DMS79 treated with DMSO at 0.1 percent for 48 hours (cell line): Measurements from ENCODE around the gene CPB1.

Experiments
- DNase-seq: peaks from one replicate; lab custom pipeline; 2025; lab: John Stamatoyannopoulos, UW

Gene CPB1

DNA sequence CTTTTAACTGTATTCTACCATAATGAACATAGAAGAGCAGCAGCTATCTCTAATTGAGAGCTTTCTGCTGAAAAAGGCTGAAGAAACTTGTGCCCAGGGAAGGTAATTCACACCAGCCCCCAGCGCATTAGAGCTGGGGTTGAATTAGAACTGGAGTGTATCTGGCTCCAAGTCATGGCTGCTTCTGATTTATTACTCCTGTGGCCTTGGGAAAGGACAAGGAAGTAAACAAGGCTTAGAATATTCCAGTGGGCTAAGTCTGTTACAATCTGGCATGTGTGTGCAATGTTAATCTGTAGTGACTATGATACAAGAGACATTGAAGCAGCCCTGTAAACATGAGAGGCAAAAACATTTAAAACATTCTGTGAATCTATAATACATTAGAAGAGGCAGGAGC is 55.6 kb downstream of the CPB1 start:
- no peak for DNase-seq

DNA sequence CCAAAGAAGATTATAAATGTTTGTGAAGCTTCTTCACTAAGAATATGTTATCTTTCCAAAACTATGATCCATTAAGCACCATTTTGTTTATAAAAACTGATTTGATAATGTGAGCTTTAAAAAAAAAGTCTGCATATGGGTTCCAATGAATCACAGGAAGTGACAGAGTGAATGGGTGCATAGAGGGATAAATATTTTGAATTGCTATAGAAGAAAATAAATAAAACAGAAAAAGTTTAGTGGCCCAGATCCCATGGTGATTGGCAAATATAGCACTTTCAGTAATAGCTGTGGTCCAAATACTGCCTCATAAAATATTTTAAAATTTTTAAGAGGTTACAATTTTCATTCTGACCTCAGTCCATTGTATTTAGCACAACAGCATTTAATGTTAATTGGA is 56.6 kb downstream of the CPB1 start:
- DNase-seq: no peak

- DNase-seq: no peak
Observed at GRCh38 chr3:148889828-148890227, 62.2 kb downstream of the CPB1 start.

- DNase-seq: no peak
Observed at GRCh38 chr3:148896062-148896461, 68.5 kb downstream of the CPB1 start.

- DNase-seq: no peak
Observed at GRCh38 chr3:148901987-148902791, 74.6 kb downstream of the CPB1 start.

GRCh38 chr3:148903022-148903442 is 75.4 kb downstream of the CPB1 start:
- no peak for DNase-seq

DNA sequence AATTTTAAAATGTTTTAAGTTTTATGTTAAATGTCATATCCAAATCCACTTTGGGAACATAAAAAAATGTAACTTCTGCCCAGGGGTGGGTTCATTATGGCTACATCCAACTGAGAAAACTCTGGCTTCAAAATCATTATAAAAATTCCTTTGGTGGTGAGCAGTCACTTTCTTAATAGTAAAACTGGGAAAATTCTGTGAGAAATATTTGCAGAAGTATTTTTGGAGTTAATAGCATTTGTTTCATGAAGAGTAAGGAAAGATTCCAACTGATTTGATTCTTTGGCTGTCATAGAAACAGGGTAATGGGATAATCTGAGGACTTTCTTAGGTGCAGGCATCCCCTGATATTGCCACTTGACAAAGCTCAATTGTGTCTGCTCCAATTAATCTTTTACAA is 76.3 kb downstream of the CPB1 start:
- no peak for DNase-seq

- DNase-seq: no peak
Observed at GRCh38 chr3:148906667-148907066, 79.1 kb downstream of the CPB1 start.
